Central memory CD4-positive, alpha-beta T cell (primary cell): ENCODE measurements around the gene TEX22.
"Not testable (repeated sequence)": the region's sequence is repeated elsewhere in the genome, so short reads cannot be mapped to it uniquely, and the experiment has no call there.

Source experiments
- DNase-seq: peaks from one replicate; pipeline ENCODE4 v3.0.0; 2022
- total RNA-seq, 3 experiments: gene quantifications; one replicate each; lab custom pipeline; 2026; lab: John Stamatoyannopoulos, UW

Gene TEX22
- total RNA-seq, result 1.6 to 2.8 (median 2.3) reads per million in 3 experiments

- DNase-seq, result peak; percentile 78
Measured at GRCh38 chr14:105398044-105398725, at the start of gene TEX22. Gene TEX22, plus strand, starts transcription at chr14:105398538. Its CDS starts 803 bp downstream, at chr14:105399341.

- no peak for DNase-seq
Measured at GRCh38 chr14:105348945-105349699, 49.2 kb upstream of the TEX22 start.

- DNase-seq, result no peak
Measured at GRCh38 chr14:105349992-105350391, 48.3 kb upstream of the TEX22 start.

- no peak for DNase-seq
Measured at GRCh38 chr14:105350450-105351244, 47.7 kb upstream of the TEX22 start.

GRCh38 chr14:105351410-105351809, 46.9 kb upstream of the TEX22 start:
- no peak for DNase-seq

- peak; percentile 80 for DNase-seq
Measured at GRCh38 chr14:105351920-105352851, 46.2 kb upstream of the TEX22 start.

GRCh38 chr14:105353136-105353535, 45.2 kb upstream of the TEX22 start:
- no peak for DNase-seq

GRCh38 chr14:105354541-105354940, 43.8 kb upstream of the TEX22 start:
- no peak for DNase-seq

- DNase-seq, result no peak
Measured at GRCh38 chr14:105355049-105355575, 43.2 kb upstream of the TEX22 start.

GRCh38 chr14:105355850-105356604, 42.3 kb upstream of the TEX22 start:
- no peak for DNase-seq

- no peak for DNase-seq
Measured at GRCh38 chr14:105356927-105357326, 41.4 kb upstream of the TEX22 start.

- DNase-seq, result no peak
Measured at GRCh38 chr14:105357626-105358025, 40.7 kb upstream of the TEX22 start.

- DNase-seq, result no peak
Measured at GRCh38 chr14:105358140-105358846, 40.0 kb upstream of the TEX22 start.

- DNase-seq, result no peak
Measured at GRCh38 chr14:105358943-105359342, 39.4 kb upstream of the TEX22 start.

GRCh38 chr14:105361412-105361811, 36.9 kb upstream of the TEX22 start:
- DNase-seq, result not testable (repeated sequence)

- peak; percentile 21 for DNase-seq
Measured at GRCh38 chr14:105363847-105364708, 34.3 kb upstream of the TEX22 start.

- no peak for DNase-seq
Measured at GRCh38 chr14:105365101-105365500, 33.2 kb upstream of the TEX22 start.

GRCh38 chr14:105365681-105366080, 32.7 kb upstream of the TEX22 start:
- DNase-seq, result no peak

- DNase-seq, result no peak
Measured at GRCh38 chr14:105366386-105367074, 31.8 kb upstream of the TEX22 start.
